ENCODE data around the gene CUX1.

DNA sequence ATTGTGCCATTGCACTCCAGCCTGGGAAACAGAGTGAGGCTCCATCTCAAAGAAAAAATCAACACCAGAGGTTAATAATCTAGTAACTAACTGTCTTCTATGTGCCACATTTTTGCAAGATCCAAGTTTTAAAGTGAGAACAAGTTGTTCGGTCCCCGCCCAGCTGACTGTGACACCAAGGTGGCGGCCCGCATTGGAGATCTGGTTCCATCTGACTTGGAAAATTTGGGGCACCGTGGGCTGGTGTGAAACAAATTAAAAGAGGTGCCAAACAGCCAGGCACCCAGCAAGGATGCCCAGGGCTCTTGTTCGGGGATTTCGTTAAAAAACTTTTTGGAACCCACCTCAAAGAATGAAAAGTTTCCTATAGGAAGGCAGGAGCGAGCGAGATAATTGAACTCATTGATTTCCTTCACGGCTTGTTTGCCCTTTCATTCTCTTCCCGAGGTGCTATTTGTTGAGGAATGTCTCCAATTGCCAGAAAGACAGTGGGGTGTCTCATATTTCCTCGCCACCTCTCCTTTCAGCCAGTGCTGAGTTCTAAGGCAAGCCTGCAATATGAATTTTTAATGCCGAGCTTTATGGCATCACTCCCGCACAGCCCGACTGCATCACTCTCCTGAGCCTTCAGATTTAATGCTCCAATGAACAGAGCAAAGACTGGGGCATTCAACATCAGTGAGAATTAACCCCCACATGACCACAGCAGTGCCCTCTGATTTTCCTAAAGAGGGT lies 312.4 kb downstream of the CUX1 start:
- TF ChIP-seq, protein P1, sequence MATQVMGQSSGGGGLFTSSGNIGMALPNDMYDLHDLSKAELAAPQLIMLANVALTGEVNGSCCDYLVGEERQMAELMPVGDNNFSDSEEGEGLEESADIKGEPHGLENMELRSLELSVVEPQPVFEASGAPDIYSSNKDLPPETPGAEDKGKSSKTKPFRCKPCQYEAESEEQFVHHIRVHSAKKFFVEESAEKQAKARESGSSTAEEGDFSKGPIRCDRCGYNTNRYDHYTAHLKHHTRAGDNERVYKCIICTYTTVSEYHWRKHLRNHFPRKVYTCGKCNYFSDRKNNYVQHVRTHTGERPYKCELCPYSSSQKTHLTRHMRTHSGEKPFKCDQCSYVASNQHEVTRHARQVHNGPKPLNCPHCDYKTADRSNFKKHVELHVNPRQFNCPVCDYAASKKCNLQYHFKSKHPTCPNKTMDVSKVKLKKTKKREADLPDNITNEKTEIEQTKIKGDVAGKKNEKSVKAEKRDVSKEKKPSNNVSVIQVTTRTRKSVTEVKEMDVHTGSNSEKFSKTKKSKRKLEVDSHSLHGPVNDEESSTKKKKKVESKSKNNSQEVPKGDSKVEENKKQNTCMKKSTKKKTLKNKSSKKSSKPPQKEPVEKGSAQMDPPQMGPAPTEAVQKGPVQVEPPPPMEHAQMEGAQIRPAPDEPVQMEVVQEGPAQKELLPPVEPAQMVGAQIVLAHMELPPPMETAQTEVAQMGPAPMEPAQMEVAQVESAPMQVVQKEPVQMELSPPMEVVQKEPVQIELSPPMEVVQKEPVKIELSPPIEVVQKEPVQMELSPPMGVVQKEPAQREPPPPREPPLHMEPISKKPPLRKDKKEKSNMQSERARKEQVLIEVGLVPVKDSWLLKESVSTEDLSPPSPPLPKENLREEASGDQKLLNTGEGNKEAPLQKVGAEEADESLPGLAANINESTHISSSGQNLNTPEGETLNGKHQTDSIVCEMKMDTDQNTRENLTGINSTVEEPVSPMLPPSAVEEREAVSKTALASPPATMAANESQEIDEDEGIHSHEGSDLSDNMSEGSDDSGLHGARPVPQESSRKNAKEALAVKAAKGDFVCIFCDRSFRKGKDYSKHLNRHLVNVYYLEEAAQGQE (IDR thresholded peaks at IDR 0.05; ENCODE audit: low read depth): no peak
- peak; percentile 89 for TF ChIP-seq TEAD4 (IDR thresholded peaks at IDR 0.05)
- TF ChIP-seq RAD21 (IDR thresholded peaks at IDR 0.05; ENCODE audit: low read depth): no peak; the same call in 1 of the 2 replicates
- no peak for TF ChIP-seq EGR1 (IDR thresholded peaks at IDR 0.05)
- TF ChIP-seq CEBPB (IDR thresholded peaks at IDR 0.05): peak; percentile 46; the same call in 1 of the 2 replicates
